Measurements from ENCODE around the gene OLFML2B.

DNA sequence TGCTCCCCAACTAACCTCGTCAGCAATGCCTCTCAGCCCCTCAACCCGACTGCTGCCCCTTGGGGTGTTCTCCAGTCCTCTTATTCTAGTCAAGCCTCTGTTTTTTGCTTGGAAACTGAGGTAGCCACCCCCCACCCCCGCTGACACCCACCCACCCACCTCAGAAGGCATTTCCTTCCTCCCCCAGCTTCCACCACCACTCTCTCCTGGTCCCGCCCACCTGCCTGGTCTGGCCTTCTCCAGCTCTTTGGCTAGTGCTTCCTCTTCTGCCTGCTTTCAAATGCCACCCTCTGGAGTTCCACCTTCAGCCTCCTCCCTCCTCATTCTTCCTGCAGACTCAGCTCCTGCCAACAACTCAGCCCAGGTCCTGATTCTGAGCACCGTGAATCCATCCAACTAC, 35.3 kb downstream of the OLFML2B start:
- TF ChIP-seq TAF1 (IDR thresholded peaks at IDR 0.05; ENCODE audit: borderline replicate concordance, insufficient read depth, low read length): no peak
- no peak for TF ChIP-seq REST (IDR thresholded peaks at IDR 0.05; ENCODE audit: insufficient read depth in 1 of 2, low read depth in 2 of 2, low read length in 2 of 2)
